CD8-positive, alpha-beta memory T cell (primary cell): Measurements from ENCODE around the gene RBM25. TPM values are rescaled to one million over a fixed set of nuclear protein-coding genes. Genes with fewer than 3 reads are reported as not detected.

Source experiments
- CTCF ChIA-PET: fragments of 350-600 bp; sonication (Branson Sonifier 250); formaldehyde crosslinking; loops from one replicate; lab custom pipeline; 2021; ENCODE audit warnings: antibody characterized with exemption; lab: Charles Lee
- POLR2A ChIA-PET: fragments of 350-600 bp; sonication (Branson Sonifier 250); formaldehyde crosslinking; loops from one replicate; lab custom pipeline; 2021; ENCODE audit warnings: antibody characterized with exemption; lab: Charles Lee
- DNase-seq, 5 donors: peaks; one replicate each; pipeline versions ENCODE4 v3.0.0 to v3.0.0-alpha.2; 2020 to 2022; ENCODE audit warnings: mixed read lengths in 1 of 5
- H3K27ac ChIP-seq: one replicate; pipeline ENCODE4 v1.7.0; 2013; ENCODE audit warnings: low read depth, mild to moderate bottlenecking, low read length, moderate library complexity
- H3K27me3 ChIP-seq: 2 replicates; pipeline ENCODE4 v1.7.0; 2013; ENCODE audit warnings: low read length, mild to moderate bottlenecking; ENCODE audit not compliant: insufficient read depth, poor library complexity, severe bottlenecking
- H3K36me3 ChIP-seq: 2 replicates; pipeline ENCODE4 v1.7.0; 2013; ENCODE audit warnings: mild to moderate bottlenecking, low read length, moderate library complexity; ENCODE audit not compliant: insufficient read depth
- H3K4me1 ChIP-seq: 2 replicates; pipeline ENCODE4 v1.7.0; 2013; ENCODE audit warnings: mild to moderate bottlenecking, low read length, moderate library complexity; ENCODE audit not compliant: insufficient read depth
- H3K4me3 ChIP-seq: 2 replicates; pipeline ENCODE4 v1.7.0; 2013; ENCODE audit warnings: mild to moderate bottlenecking, low read length
- H3K9me3 ChIP-seq: 2 replicates; pipeline ENCODE4 v1.7.0; 2013; ENCODE audit warnings: mild to moderate bottlenecking, low read length
- H3K27ac Mint-ChIP-seq, 8 donors: one replicate each; pipeline ENCODE4 v1.8.0; 2020 to 2021; ENCODE audit warnings: mixed read lengths in 8 of 8, mild to moderate bottlenecking in 6 of 8, inconsistent platforms in 3 of 8, moderate library complexity in 3 of 8
- H3K27me3 Mint-ChIP-seq, 2 donors: one replicate each; pipeline ENCODE4 v1.8.0; 2020 to 2021; ENCODE audit warnings: mixed read lengths in 2 of 2, mild to moderate bottlenecking in 1 of 2, moderate library complexity in 1 of 2
- H3K36me3 Mint-ChIP-seq, 3 donors: one replicate each; pipeline ENCODE4 v1.8.0; 2020 to 2021; ENCODE audit warnings: mixed read lengths in 3 of 3, inconsistent platforms in 1 of 3, mild to moderate bottlenecking in 1 of 3
- H3K4me1 Mint-ChIP-seq, 3 donors: one replicate each; pipeline ENCODE4 v1.8.0; 2020 to 2021; ENCODE audit warnings: mixed read lengths in 3 of 3, inconsistent platforms in 1 of 3, mild to moderate bottlenecking in 1 of 3
- H3K4me3 Mint-ChIP-seq, 7 donors: one replicate each; pipeline ENCODE4 v1.8.0; 2020 to 2021; ENCODE audit warnings: mixed read lengths in 7 of 7, mild to moderate bottlenecking in 6 of 7, moderate library complexity in 4 of 7, inconsistent platforms in 2 of 7
- H3K9me3 Mint-ChIP-seq, 5 donors: one replicate each; pipeline ENCODE4 v1.8.0; 2020 to 2022; ENCODE audit warnings: mixed read lengths in 5 of 5, mild to moderate bottlenecking in 3 of 5, moderate library complexity in 2 of 5, inconsistent platforms in 1 of 5
- polyA plus RNA-seq: library from polyadenylated mRNA; unstranded; fragments of 300-500 nt; fragmentation: Illumina TruSeq; gene quantifications from one replicate; pipeline ENCODE4 v1.2.3, GENCODE V29; 2021
- total RNA-seq, 2 experiments: library from RNA; stranded (reverse); gene quantifications; one replicate each; pipeline ENCODE4 v1.2.3, GENCODE V29; 2021

RBM25 gene
- total and polyA plus RNA-seq, 3 experiments from 2014 or later = 67.0 to 99.2 (median 96.5) TPM

DNA sequence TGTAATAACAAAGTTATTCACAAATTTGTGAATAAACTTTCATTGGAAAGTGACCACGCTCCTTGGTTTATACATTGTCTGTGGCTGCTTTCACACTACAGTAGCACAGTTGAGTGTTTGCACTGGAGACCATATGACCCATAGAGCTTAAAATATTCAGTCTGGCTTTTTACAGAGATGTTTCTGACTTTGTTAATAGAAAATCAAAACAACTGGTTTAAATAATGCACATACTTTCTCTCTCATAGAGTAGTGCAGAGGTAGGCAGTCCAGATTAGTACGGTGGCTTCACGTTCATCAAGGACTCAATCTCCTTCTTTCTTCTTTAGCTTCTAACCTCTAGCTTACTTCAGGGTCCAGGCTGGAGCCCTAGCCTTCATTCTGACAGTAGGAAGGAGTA lies 114.2 kb downstream of the RBM25 start:
- POLR2A ChIA-PET = no interaction called here
- H3K9me3 Mint-ChIP-seq = no peaks in the 10 kb centered on the region
- peaks cover 0 to 6% (median 3%) of the 10 kb centered on the region in 3 donors for H3K4me1 Mint-ChIP-seq
- no peaks in the 10 kb centered on the region for H3K9me3 ChIP-seq
- no peaks in the 10 kb centered on the region for H3K27me3 ChIP-seq
- no peak overlapping the region for H3K4me3 Mint-ChIP-seq
- no peaks in the 10 kb centered on the region for H3K4me1 ChIP-seq
- peak overlapping the region in 3 of 8 donors; percentile 4 to 49 (median 43) for H3K27ac Mint-ChIP-seq
- H3K27ac ChIP-seq = no peak overlapping the region
- peaks cover 4 to 96% (median 35%) of the 10 kb centered on the region in 3 donors for H3K36me3 Mint-ChIP-seq
- CTCF ChIA-PET = interaction anchor here (0.8 to 1.8 kb wide), 3 partner anchors 14 to 300 kb away, joined by 3 to 11 read pairs (median 11); no protein-coding TSS in a partner anchor
- no peak for DNase-seq
- H3K36me3 ChIP-seq = peaks cover 38% of the 10 kb centered on the region
- no peaks in the 10 kb centered on the region for H3K27me3 Mint-ChIP-seq
- no peak overlapping the region for H3K4me3 ChIP-seq

DNA sequence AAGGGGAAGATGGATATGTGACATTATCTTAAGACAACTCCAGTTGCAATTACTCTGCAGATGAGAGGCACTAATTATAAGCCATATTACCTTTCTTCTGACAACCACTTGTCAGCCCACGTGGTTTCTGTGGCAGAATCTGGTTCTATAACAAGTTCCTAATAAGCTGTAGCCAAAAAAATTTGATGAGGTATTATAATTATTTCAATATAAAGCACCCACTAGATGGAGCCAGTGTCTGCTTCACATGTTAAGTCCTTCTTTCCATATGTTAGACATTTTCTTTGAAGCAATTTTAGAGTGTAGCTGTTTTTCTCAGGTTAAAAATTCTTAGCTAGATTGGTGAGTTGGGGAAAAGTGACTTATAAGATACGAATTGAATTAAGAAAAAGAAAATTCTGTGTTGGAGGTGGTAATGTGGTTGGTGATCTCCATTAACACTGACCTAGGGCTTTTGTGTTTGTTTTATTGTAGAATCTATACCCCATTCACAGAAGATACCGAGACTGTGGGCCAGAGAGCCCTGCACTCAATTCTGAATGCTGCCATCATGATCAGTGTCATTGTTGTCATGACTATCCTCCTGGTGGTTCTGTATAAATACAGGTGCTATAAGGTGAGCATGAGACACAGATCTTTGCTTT lies 114.9 kb downstream of the RBM25 start:
- no peaks in the 10 kb centered on the region for H3K4me1 ChIP-seq
- H3K9me3 ChIP-seq = no peaks in the 10 kb centered on the region
- H3K36me3 Mint-ChIP-seq = peaks cover 4 to 94% (median 35%) of the 10 kb centered on the region in 3 donors
- no peaks in the 10 kb centered on the region for H3K27me3 Mint-ChIP-seq
- no peak overlapping the region for H3K27ac ChIP-seq
- H3K9me3 Mint-ChIP-seq = no peaks in the 10 kb centered on the region
- H3K4me3 Mint-ChIP-seq = no peak overlapping the region
- DNase-seq = peak in 2 of 5 donors; percentile 5
- peak overlapping the region in 4 of 8 donors; percentile 4 to 49 (median 26) for H3K27ac Mint-ChIP-seq
- ChIA-PET POLR2A (no interaction called here), CTCF (interaction anchor here (0.6 to 1.8 kb wide), 3 partner anchors 296 to 307 kb away, joined by 3 to 11 read pairs (median 11); no protein-coding TSS in a partner anchor)
- no peaks in the 10 kb centered on the region for H3K27me3 ChIP-seq
- no peak overlapping the region for H3K4me3 ChIP-seq
- peaks cover 39% of the 10 kb centered on the region for H3K36me3 ChIP-seq
- H3K4me1 Mint-ChIP-seq = peaks cover 0 to 6% (median 3%) of the 10 kb centered on the region in 3 donors

Other genes starting within 250 kb of the RBM25 start
- gene DPF3, start 164.4 kb upstream of the RBM25 start, total RNA-seq = under 1 TPM; 0.50 to 0.62 TPM
- 1.3 TPM for gene DPF3, start 164.4 kb upstream of the RBM25 start, polyA plus RNA-seq
- gene DCAF4, start 132.1 kb upstream of the RBM25 start, total RNA-seq = 10 to 100 TPM; 22.5 to 26.8 TPM
- 7.3 TPM for gene DCAF4, start 132.1 kb upstream of the RBM25 start, polyA plus RNA-seq
- 10 to 100 TPM; 11.7 to 11.8 TPM for gene ZFYVE1, start 31.4 kb upstream of the RBM25 start, total RNA-seq
- 7.8 TPM for gene ZFYVE1, start 31.4 kb upstream of the RBM25 start, polyA plus RNA-seq
- gene PSEN1, start 78.0 kb downstream of the RBM25 start, total RNA-seq = 10 to 100 TPM; 31.7 to 34.2 TPM
- gene PSEN1, start 78.0 kb downstream of the RBM25 start, polyA plus RNA-seq = 29.2 TPM
- under 1 TPM; 0.18 to 0.31 TPM for gene PAPLN, start 179.0 kb downstream of the RBM25 start, total RNA-seq
- gene PAPLN, start 179.0 kb downstream of the RBM25 start, polyA plus RNA-seq = 0.23 TPM